SHP77 treated with DMSO at 0.1 percent for 48 hours (cell line): Measurements from ENCODE around the gene NR5A2.

Experiments used
- DNase-seq: peaks from one replicate; lab custom pipeline; 2025; lab: John Stamatoyannopoulos, UW

Gene NR5A2

DNA sequence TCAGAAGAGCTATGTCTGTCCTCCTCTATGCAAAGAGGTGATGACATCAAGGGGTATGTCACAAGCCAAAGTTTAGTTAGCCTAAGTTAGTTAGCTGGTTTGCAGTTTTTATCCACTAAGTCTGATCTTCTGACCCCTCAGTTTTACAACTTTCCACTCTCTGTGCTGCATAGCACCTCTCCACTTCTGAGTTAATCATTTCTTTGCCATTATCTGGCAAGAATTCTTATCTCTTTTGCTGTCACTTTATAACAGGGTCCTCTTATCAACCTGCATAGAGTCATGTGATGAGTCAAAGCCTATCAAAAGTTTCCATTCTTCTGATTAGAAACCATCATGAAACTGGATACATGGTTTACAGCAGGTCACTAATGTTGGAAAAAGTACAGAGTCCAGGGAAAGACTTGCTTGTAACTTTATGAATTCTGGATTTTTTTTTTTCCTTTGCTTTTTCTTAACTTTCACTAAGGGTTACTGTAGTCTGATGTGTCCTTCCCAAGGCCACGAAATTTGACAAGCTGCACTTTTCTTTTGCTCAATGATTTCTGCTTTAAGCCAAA lies at the start of gene NR5A2:
Gene NR5A2 (plus strand): TSS at position 447 of the 560 bp plus-strand sequence. CDS start 138 bp downstream, outside the sequence.
- no peak for DNase-seq

DNA sequence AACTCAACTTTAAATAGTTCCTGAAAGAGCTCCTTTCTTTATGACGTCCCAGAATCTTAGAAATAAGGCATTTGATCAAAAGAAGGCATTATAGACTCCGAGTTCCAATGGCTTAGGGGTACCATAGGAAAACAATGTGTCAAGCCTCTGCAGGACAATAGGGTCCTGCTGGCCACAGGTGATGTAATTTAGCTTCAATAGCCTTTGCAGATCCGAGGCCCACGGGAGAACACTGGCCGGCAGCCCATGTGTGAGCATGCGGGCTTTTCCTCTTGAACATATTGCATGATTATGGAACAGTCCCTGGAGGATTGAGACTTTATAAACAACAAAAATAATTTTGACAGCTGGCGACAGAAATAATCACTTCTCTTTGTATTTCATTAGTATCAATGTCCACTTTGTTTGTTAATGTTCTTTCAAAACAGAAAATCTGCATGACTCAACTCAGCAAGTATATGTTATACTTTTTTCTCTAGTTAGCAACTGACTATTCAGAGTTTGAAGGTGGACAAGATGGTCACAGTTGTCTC lies 49.0 kb upstream of the NR5A2 start:
- no peak for DNase-seq

DNA sequence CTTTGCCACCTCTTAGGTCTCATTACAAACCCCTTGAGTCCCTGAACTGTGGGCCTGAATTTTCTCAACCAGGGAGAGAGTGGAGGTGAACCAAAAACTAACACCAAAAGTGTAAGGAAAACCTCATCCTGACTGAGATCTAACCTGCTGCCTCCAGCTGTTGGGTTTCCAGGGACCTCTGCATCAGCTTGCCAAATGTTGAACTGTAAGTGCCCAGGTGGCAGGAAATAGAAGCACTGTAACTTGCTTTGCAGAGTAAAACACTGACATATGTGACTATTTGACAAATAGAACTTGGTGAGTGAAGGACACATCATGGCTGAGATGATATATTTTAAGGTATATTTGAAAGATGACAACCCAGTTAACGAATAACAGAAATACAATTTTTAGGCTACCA lies 48.4 kb upstream of the NR5A2 start:
- DNase-seq, result no peak

DNA sequence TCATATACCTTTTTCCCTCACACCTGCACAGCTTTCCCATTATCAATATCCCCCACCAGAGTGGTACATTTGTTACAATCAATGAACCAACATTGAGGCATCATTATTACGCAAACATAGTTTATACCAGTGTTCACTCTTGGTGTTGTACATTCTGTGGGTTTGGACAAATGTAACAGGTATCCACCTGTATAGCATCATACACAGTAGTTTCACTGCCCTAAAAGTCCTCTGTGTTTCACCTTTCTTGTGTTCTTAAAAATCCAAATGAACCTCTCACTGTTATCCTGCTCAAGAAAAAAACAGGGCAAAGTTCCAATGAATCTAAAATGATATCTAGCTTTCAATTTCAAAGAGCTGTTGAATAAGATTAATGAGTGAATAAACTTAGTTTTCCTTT lies 45.9 kb upstream of the NR5A2 start:
- DNase-seq, result no peak

DNA sequence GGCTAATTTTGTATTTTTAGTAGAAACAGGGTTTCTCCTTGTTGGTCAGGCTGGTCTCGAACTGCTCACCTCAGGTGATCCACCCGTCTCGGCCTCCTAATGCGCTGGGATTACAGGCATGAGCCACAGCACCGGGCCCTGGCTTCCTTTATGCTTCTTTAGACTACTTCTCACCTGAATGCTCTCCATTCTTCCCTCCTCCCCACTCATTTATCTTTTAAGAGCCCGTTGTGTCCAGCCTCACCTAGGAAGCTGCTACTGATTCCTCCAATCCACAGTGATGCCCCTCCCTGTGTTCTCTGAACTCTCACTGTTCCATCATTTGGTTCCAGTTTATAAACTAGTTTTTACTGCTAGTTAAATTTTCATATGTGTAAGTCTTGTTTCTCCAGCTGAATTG lies 44.9 kb upstream of the NR5A2 start:
- DNase-seq, result no peak

DNA sequence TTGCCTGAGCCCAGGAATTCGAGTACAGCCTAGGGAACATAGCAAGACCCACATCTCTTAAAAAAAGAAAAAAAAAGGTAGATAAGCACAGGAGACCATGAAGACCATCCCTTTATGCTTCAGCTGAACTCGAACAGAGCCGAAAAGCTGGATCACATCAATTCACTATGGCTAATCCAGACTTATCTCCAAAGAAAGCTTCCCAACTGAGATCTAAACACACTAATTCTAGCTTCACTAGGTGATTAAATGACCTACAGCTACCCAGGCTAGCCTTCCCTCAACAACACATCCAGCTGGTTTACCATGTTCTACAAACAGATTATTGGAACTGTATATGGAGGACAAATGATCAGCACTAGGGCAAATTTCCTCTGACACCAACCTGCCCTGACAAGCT lies 44.0 kb upstream of the NR5A2 start:
- no peak for DNase-seq

DNA sequence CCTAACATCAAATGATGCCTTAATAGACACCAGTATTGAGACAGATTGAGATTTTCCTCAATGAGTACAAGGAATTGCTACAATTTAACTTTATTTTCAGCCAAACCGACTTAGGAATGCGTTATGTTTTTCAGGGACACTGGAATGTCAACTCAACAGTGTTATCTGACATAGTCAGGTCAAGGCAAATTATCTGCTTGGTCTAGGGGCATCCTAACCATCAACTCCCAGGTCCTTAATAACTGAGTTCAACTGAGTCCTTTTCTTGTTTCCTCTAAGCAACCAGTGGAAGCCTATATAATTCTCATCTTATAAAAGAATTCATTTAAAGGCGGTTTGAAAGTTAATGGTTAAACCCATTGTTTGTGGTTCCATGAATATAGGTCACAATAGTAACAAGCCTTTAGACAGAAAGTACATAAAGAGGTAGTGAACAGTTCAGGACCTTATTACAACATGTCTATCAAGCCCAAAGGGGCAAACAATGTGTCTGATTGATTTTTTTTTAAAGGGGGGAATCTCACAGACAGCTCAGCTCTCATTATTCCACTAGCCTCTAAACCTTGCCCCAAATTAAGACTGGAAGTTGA lies 32.3 kb upstream of the NR5A2 start:
- no peak for DNase-seq

DNA sequence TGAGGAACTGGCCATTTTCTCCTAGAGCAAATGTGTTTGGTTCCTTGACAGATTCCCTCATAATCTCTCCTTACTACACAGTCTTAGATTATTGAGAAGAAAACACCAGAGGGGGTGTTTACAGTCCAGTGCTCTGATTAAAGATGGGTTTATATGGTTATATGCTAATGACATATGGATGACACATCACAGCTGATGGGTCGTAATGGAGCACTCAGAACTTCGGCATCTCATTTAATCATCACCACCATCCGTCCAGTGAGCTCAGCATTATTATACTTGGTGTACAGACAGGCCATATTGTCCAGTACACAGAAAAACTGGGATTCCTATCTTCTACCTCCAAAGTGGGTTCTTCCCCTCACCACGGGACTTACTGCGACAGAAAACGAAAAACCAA lies 22.3 kb upstream of the NR5A2 start:
- DNase-seq, result no peak

DNA sequence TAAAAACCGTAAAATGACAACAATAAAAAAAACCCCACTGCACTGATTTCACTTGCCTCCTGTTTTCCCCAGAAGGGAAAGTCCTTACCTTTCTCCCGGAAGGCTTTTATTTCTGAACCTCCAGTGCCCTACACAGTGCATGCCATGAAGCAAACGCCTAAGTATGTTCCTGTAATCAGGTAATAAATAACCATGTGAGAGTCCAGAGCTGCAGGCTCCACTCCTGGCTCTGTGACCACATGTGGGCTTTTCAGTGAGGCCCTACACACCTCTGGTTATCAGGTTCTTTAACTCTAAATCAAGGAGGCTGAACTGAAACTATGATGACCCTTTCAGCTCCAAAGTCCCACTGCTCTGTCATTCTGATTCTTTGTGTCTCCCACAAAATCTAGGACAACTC lies 20.8 kb upstream of the NR5A2 start:
- DNase-seq, result no peak

DNA sequence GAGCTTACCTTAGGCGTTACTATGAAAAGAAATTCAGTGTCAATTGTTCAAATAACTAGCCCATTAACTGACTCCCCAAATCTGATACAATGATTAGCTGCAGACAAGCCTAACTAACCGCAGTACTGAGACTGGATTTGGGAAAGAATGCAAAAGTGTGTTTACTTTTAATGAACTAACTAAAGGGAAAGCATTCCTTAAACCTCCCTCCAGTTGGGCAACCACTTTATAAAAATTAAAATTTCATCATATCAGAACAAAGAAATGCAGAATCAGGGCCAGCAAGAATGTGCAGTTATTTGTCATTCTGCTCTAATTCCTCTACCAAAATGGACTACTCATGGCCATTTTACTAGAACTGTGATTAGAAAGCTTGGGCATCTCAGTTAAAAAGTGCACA lies 11.7 kb upstream of the NR5A2 start:
- DNase-seq, result no peak

DNA sequence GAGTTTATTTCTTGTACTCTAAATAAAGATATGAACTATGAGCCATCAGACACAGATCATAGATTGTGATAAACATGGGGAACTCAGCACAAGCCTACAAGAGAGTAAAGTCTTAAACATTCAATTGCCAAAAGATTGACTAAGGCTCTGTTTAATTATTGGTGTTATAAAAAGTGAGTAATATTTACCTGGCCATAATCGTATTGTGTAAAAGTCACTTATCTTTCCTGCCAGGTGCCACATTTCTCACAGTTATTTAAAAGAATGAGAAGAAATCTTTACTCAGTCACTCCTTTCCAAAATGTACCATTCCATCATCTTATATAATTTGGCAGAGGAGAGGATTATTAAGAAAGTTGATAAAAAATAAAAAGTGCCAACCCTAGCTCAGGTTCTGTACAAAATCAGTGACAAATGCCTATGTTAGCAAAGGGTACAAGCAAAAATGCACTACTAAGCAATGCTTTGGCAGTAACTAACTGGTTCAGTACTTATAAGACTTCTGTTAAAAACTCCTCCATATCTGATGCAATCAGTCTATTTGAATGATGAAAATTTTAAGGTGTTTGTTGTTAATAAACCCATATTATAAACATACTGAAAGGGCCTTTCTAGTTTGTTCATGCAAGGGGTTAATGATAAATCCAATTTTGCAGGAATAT lies 5.8 kb upstream of the NR5A2 start:
- no peak for DNase-seq

DNA sequence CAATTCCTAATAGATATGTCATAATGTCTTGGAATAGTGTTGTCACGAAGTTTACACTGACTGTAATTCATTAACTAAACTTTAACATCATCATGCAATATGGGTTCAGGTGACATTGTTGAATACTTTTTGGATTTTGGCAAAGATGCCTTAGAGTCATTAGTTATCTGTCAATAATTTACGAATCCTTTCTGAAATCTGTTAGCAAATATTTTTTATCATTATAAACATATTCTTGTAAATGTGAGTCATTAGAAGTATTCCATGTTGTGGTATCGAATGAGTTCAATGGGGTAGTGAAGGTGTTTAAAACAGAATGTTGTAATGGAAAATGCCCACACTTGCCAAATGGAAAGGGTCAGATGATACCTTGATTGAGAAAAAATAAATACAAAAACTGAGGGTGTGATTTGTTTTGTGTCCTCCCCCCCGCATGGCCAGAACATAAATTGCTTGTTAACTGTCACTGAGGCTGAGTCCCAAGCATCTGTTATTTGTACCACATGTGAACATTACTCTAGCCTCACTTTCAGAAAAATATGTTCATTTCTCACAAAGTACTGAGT lies 5.2 kb upstream of the NR5A2 start:
- DNase-seq, result no peak

DNA sequence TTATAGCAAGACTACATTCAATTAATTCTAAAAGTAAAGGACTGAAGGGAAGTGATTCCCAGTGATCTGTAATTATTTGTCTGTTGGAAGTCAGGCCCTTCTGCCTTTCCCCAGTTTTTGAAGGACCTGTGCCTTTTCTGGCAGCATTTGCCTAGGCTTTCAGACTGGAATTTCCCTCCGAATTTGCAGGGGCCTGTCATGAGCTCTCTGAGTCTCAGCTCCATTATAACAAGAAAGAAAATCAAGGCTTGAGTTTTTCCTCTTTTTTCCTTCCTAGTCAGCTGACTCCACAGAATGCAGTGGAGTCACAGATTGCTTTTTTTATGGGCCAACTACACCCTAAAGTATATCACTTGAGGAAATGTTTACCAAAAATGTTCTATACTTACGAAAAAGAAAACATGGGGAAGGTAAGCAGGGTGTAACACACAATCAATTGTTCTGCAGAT lies 1.1 kb downstream of the NR5A2 start:
- DNase-seq, result no peak

DNA sequence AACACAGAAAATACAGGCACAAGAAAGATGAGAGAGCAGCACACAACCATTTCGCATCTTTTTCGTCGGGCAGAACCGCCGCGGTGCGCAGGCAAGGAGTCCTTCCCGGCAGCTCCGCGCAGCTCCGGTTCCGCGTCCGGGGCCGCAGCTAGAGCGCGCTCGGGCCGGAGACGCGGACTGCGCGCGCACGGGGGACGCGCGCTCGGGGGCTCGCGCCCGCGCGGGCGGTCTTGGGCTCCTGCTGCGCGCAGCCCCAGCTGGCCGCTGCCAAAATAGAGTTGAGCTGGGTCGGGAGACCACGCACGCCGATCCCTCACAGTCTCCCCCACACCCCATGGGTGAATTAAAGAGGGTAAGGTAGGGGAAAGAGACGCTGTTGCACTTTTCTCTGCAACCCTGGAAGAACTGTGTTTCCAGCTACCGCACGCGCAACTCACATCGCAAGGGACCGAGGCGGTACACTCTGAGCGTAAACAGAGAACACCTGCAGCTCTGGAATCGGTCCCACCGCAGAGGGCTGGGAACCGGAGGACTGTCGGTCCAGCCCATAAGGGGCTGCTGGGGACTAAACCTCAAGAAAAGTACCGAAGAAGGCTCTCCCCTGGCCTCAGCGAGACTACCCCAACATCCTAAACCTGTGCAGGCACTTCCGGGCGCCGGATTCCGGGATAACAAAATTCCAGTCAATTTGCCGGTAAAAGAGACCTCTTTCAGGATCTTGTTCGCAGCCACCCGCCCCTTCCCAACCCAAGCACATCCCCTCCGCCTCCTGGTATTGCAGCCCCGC lies 1.7 kb downstream of the NR5A2 start:
- no peak for DNase-seq

DNA sequence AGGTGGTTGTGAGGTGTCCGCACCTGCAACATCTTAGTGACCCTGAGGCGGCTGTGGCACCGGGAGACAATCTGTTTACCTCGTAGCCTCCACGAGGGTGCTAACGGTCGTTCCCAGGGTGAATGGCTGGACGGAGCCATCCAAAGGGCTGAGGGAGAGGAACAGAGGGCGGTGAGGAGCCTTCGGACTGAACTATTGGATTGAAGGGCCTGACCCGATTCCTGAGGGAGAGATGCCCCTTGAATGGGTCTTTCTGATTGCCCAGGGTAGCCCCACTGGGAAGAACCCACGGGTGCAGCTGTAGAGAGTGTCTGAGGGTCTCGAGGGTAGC lies 2.3 kb downstream of the NR5A2 start:
- DNase-seq, result no peak

DNA sequence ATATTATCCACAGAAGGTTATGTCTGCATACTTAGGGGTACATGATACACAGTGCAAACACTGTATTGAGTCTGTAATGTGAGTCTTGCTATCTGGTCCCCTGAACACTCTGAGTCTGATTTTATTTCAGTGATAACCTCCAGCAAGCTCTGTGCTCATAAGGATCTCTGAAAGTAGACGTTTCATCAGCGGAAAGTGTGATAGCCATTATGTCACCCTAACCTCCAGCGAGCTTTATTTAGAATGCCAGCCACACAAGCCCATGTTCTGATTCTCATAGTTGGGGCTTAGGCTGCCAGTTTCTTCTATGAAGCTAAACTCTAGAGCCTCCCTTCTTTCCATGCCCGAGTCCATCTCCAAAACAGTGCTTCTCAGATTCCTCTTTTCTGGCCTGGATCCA lies 3.3 kb downstream of the NR5A2 start:
- DNase-seq, result no peak

DNA sequence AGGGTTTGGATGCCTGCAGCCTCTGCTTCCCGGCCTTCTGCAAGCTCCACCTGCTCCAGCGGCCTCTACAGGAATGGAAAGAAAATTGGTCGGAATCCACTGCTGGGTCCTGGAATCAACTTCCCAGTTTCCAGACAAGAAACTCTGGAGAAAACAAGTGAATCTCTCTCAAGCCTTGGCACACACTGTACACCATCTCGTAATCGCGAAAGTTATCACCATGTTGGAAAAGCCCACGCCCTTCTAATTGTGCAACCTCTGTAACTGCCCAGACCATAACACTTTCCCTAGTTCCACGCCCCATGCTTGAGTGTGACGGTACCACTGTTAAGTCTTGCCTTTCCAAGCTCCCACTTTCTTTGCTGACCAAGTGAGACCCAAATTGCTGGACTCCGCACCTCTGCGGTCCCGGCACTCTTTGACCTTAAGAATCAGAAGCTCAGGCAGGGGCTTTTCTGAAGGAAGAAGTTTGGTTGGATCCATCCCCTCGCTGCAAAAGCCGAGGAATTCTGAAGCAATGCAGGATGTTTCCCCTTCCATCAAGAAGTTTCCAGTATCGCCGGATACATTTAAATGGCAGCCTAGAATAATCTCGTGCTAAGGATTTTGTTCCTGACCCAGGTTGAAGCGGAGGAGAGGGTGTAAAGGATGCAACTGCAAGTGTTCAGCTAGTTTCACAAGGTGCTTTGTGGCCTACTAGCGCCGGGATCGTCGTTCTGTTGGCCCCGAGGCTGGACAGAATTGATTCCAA lies 6.2 kb downstream of the NR5A2 start:
- DNase-seq, result no peak

DNA sequence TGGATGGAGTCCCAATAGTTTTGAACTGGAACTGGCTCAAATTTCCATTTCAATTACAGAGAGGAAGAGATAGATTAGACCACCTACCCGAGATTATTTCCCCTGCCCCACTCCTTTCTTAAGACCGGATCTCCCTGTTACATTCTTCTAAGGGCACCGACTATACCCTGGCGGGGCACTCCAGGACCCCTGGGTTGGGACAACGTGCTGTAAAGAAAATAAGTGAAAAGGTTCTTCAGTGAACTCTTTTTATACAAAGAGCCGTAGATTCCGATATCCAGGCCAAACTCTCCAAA lies 6.7 kb downstream of the NR5A2 start:
- no peak for DNase-seq

DNA sequence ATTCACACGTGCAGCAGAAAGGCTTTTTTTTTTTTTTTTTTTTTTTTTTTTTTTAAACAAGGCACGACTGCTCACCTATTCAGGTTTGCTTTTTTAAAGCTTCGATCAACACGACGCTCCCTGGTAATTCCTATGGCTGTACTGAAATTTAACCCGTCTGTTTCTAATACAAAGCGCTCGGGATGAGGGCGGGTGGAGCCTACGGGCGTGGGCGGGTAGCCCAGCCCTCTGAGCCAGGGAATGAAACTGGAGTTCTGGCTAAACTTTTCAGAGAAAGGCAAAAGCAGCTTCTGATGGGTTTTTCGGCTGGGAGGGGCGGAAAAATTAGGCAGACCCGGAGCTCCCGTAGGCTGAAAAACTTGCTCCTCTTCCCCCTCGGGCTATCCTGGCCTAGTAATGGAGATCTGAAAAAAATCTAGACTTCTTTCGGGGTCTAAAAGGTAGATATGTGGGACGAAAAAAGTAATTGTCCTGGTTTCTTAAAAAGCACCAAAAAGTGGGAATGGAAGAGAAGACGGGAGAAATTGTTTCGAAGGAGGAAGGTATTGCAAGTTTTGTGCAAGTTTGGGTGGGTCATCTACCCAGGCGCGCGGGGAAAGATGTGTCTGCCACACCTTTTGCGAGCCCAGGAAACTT lies 7.4 kb downstream of the NR5A2 start:
- no peak for DNase-seq

DNA sequence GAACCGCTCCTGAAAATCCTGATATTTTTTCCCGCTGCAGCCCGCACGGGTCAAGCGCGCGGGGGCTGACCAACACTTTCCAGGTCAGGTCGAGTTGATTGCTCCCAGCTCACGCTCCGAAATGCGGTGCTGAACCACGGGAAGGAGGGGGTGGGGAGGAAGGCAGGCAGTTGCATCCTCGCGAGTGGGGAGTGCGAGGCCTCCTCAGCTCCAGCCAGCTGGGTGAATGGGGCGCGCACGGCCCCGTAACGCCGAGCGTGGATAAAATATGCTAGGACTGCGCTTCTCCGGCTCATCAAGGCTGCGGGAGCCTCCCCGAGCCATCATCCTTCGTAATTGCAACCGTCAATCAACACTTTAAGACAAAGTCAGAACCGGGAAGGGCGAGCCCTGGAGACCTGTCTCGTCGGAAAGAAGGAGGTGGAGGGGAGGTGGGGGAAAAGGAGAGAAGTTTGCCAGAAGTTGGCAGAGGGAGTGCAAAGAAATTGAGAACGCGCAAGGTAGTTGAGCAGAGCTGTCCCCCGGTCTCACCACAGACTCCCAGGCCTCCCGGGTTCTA lies 8.0 kb downstream of the NR5A2 start:
- DNase-seq, result no peak

DNA sequence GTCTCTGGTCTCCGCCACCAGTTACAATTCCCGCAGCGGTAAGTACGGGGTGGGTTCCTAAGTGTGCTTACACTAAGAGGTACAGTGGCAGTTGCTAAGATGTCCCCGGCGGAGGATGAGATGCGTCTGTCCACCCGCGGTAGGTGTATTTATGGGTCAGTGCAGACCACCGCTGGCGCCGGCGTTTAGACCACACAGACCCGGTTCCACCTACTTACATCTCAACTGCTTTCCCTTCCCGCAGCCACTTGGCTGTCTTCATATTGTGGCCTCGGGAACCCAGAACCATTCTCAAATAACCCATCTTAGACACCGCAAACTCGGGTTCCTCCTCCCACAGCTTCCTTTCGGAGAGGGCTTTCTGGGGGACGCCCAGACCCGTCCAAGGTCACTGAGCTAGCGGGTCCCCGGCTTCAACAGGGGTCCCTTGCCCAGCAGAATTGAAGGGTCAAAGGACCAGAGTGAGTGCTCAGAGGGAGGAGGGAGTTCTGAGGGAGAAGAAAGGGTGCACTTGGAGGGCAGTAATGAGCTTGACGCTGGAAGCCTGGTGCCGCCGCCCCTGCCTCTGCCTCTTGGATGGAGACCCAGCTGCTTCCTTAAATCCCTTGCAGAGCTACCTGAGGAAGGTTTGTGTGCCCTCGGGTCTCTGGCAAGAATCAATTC lies 8.6 kb downstream of the NR5A2 start:
- no peak for DNase-seq
